HG02970 (cell line): ENCODE results near the gene ETV3.
"Not testable (repeated sequence)": the region's sequence is repeated elsewhere in the genome, so short reads cannot be mapped to it uniquely, and the experiment has no call there.

Experiments used
- ATAC-seq: cut with Tn5 transposase; IDR thresholded peaks from one replicate; pipeline ENCODE4 v1.9.1; 2021; ENCODE audit warnings: mild to moderate bottlenecking, moderate library complexity, moderate number of reproducible peaks; ENCODE audit not compliant: unreplicated experiment, low FRiP score

Gene ETV3

DNA sequence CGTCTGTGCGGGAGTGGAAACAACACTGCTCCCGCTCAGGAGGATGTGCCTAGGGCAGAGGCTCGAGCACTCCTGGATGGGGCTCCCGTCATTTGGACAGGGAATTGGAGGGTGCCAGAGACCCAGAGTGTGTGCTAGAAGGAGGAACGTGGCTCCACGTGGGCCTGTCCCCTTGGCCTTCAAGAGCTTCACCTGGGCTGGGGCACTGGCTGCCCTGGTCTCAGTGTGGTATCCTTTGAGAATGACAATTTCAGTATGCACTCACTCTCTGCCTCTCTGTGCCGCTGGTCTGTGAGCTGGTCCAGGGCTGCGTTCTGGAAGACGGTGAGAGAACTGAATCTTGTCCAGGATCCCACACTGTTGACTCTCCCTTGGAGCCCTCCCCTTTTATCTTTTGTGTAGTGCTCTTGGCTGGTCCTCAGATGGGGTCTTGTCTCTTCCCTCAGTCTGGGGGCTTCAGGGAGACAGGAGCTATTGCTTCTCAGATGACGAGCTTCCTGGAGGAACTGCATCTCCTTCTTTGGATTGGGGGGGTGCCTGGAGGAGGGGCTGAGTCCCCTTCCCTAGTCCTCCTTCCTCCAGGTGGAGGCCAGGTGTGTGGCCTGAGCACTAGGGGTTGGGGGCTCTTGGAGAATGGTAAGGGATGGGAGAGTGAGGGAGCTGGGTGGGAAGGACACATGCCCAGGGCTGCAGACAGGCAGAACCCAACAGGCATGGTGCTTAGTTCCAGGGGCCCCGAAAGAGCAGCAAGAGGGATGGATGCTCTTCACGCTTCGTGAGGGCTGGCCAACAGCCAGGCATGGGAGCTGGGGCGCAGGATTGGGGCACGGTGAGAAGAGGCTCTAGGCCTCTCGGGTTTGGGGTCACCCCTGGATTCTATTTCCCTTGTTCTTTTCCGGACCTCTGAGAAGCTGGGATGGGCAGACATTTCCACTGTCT is 23.7 kb downstream of the ETV3 start:
- ATAC-seq, result no peak

GRCh38 chr1:157113631-157114030 is 24.6 kb downstream of the ETV3 start:
- ATAC-seq, result no peak

DNA sequence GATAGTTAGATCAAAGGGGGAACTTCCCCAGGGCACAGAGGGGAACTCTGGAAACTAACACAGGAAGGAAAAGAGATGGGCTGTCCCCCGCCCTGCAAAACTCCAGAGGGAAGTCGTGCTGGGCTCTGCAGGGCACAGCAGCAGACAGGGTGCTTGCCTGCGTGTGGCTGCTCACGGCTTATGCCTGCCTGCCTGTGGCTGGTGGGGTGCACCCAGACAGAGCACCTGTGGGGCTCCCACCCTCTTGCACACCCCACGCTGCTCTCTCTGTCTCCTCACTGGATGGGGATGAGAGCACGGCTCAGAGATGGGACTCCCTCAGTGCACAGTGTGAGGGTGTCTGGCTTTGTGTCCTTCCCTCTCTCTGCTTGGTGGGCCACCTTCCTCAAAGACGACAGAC is 25.1 kb downstream of the ETV3 start:
- ATAC-seq, result no peak

- ATAC-seq, result no peak
Measured at GRCh38 chr1:157112186-157112867, 25.9 kb downstream of the ETV3 start.

GRCh38 chr1:157111396-157112165 is 26.6 kb downstream of the ETV3 start:
- ATAC-seq, result no peak

DNA sequence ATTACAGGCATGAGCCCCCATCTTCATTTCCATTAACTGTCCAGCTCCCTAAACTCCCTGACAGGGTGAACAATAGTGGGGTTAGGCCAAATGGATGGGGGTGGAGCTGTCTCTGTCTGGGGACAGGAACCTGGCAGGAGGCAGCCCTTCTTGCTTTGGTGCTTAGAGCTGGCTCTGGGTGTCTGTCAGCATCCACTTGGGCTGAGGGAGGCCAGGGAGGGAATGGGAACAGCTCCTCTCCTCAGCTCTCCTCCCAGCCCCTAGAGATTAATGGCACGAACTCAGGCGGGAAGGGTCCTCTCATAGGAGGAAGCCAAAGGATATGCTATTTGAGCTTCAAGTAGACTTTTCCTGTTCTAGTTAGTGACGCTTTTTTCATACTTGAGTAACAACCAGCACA is 27.5 kb downstream of the ETV3 start:
- no peak for ATAC-seq

DNA sequence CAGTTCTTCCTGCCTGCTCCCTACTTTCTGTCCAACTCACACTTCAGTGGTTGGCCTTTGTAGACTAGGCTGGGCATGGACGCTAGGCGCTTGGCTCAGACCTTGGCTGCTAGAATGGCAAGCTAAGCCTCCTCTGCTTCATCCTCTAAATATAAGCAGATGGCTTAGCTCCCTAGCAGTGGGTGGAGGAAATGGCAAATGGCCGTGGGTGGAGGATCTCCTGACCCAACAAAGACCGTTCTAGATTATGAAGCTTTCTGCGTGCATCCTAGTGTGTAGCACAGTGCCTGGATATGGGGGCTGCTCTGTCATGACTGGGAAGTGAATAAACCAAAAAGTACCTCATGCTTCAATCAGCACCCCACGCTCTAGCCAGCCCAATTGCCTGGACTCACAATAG is 28.2 kb downstream of the ETV3 start:
- no peak for ATAC-seq

- ATAC-seq, result no peak
Measured at GRCh38 chr1:157108448-157108847, 29.7 kb downstream of the ETV3 start.

DNA sequence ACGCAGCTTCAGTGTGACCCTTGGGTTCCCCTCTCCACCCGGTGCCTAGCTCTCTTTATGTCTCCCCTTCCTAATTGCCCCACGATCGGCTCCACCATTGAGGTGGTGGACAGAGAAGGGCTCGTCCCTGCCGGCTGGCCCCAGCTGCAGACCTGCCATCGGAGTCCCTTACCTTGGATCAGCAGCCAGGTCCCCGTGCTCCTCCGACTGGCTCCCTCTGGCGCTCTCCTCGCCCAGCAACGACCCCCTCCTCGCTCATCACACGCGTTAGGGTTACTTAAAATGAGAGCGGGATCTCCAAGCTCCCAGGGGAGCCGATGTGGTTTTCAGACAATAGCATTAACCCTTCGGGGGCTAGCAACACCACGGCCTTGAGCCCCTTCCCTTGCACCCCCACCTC is 30.5 kb downstream of the ETV3 start:
- ATAC-seq, result no peak

- no peak for ATAC-seq
Measured at GRCh38 chr1:157106813-157107189, 31.4 kb downstream of the ETV3 start.

DNA sequence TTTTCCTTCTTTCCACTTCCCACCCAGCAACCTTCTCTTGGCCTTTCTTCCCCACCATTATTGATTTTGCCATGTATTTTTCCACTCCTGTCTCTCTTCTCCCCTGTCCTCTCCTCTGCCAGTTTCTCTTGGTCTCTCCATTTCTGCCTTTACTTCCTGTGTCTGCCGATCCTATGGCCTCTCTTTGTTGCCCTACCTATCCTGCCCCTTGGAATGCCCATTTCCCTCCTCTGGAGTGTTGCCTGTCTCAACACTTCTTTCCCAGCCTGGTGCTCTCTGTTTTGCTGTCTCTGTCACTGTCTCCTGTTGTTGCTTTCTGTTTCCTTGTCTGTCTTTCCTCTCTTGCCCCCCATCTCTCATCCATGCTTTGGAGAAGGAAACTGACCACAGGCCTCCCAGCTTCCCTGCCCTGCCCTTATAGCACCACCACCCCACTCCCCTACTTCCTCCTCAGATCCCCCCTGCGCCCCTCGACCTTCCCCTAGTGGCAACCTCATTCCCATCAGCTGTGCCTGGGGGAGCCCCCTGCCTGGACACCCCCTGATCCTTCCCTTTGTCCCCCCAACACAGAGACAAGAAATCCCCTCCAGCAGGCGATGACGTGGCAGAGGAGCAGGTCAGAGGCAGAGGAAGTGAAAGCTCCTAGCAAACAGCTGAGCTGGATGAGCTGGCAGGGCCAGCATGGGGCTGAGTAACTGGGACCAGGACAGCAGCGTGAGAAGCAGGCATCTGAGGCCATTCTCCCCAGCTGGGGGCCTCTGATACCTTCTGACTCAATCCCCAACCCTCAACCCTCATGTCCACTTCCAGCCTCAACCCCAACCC is 32.0 kb downstream of the ETV3 start:
- no peak for ATAC-seq

GRCh38 chr1:157105298-157105987 is 32.8 kb downstream of the ETV3 start:
- no peak for ATAC-seq

DNA sequence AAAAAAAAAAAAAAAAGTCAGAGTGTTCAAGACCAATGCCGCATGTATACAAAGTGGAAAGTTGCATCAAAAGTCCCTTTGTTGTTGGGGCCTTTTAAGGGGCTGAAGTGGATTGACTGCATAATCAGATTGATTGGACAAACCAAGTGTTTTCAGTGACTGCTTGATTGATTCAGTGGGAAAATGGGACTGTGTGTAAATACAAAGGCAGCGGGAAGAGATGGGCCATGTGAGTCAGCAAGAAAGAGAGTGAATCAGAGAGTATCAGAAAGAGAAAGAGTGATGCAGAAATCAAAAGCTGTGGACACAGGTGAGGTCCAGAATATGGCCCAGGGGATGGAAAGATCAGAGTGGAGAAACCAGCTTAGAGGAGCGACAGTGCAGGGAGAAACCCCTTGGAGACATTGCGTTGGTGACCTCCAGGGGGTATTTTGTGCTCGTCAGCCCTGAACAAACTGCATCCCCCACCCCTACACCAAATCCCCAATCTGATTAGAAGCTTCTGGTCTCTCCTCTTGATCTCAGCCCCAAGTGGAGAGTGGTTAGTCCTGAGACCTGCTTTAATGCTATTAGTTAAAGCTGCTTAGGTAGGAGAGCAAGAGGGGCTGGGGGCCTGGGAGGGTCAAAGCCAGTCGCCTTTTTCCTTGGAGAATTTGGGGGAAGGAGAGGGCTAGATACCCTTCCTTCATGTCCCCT is 33.4 kb downstream of the ETV3 start:
- ATAC-seq, result no peak

- ATAC-seq, result no peak
Measured at GRCh38 chr1:157103268-157103667, 34.9 kb downstream of the ETV3 start.

DNA sequence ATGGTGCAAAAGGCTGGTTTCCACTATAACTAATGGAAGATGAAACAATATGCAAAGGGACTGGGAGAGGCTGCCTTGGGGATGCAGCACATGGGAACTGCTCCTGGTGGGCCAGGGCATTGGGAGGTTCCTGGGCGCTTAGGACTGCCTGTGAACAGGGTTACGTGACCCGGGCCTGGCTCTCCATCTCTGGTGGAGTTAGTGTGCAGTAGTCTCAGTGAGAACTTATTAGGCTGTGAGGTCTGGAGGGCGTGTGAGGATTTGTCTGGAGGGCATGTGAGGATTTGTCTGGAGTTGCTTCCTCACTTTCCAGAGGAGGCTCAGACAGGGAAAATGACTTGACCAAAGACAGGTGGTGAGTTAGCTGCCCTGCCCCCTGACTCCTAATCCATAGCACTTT is 37.0 kb downstream of the ETV3 start:
- ATAC-seq, result no peak

- no peak for ATAC-seq
Measured at GRCh38 chr1:157099633-157100009, 38.6 kb downstream of the ETV3 start, which contains the start of gene ETV3L. Gene ETV3L (minus strand): TSS chr1:157099808. CDS start chr1:157099523, 285 bp downstream.

GRCh38 chr1:157098987-157099632 is 39.1 kb downstream of the ETV3 start:
- not testable (repeated sequence) for ATAC-seq

DNA sequence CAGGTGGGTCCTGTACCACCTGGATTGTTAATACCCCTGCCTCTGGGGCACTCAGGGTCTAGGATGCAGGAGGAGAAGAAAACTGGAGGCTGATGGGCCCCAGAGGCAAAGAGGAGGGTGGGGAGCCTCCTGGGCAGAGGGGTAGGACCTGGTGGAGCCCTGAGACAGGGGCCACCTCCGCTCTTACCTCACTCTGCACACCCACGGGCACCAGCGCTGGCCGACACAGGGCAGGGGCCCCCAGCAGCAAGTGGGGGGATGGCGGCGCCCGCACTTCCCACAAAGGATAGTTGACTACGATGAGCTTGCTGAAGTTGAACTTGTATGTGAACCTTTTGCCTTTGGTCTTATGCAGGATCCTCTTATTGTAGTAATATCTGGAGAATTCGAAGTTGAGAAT is 39.7 kb downstream of the ETV3 start:
- no peak for ATAC-seq

- no peak for ATAC-seq
Measured at GRCh38 chr1:157097692-157098091, 40.5 kb downstream of the ETV3 start.
